ENCODE data around the gene PCP4. TPM values are rescaled to one million over a fixed set of nuclear protein-coding genes. Genes with fewer than 3 reads are reported as not detected.

The PCP4 gene
- total and polyA plus RNA-seq, 10 of the 15 experiments (the other 5 are each of a cell fraction or from before 2014, with no cell fraction given): not detected

DNA sequence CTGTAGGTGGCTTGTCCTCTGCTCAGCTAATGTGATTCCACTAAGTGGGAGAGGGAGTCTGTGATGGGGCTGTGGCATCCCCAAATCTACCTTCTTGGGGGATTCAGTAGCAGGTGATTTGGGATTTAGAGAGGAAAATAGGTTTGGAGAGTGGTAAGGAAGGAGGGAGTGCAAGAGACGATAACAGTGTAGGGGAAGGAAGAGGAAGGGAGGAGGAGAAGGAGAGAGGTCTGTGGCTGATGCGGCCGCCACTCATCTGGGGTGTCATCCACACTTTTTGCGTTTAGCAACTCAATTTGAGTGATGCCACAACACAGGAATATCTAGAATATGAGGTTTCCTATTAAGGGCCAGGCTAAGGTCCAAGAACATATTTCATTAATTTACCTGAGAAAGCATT lies 23.8 kb upstream of the PCP4 start:
- H3K9ac ChIP-seq (ENCODE audit: control insufficient read depth, insufficient read depth, low read length): no peak overlapping the region
- H3K4me2 ChIP-seq (ENCODE audit: control insufficient read depth, insufficient read depth): no peak overlapping the region
- TF ChIP-seq TCF7 (IDR thresholded peaks at IDR 0.05; ENCODE audit: borderline replicate concordance) (no peak), SIX5 (IDR thresholded peaks at IDR 0.05; ENCODE audit: low read depth, low read length, severe bottlenecking) (no peak), HCFC1 (IDR thresholded peaks at IDR 0.05; ENCODE audit: low read length) (no peak), TBL1XR1 (IDR thresholded peaks at IDR 0.05; ENCODE audit: low read depth, low read length) (no peak), RELA (IDR thresholded peaks at IDR 0.05; ENCODE audit: borderline replicate concordance, partially characterized antibody) (no peak)
- TF ChIP-seq, protein P1, sequence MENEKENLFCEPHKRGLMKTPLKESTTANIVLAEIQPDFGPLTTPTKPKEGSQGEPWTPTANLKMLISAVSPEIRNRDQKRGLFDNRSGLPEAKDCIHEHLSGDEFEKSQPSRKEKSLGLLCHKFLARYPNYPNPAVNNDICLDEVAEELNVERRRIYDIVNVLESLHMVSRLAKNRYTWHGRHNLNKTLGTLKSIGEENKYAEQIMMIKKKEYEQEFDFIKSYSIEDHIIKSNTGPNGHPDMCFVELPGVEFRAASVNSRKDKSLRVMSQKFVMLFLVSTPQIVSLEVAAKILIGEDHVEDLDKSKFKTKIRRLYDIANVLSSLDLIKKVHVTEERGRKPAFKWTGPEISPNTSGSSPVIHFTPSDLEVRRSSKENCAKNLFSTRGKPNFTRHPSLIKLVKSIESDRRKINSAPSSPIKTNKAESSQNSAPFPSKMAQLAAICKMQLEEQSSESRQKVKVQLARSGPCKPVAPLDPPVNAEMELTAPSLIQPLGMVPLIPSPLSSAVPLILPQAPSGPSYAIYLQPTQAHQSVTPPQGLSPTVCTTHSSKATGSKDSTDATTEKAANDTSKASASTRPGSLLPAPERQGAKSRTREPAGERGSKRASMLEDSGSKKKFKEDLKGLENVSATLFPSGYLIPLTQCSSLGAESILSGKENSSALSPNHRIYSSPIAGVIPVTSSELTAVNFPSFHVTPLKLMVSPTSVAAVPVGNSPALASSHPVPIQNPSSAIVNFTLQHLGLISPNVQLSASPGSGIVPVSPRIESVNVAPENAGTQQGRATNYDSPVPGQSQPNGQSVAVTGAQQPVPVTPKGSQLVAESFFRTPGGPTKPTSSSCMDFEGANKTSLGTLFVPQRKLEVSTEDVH (IDR thresholded peaks at IDR 0.05; ENCODE audit: low read depth, partially characterized antibody): no peak
- TF ChIP-seq, protein P2, sequence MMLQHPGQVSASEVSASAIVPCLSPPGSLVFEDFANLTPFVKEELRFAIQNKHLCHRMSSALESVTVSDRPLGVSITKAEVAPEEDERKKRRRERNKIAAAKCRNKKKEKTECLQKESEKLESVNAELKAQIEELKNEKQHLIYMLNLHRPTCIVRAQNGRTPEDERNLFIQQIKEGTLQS (IDR thresholded peaks at IDR 0.05; ENCODE audit: borderline replicate concordance, extremely low read depth, low read depth, low read length): no peak
- H3K27me3 ChIP-seq (replicated peaks in 1 of 2; ENCODE audit: control insufficient read depth in 2 of 2, insufficient read depth in 2 of 2, low read length in 1 of 2): no peaks in the 10 kb centered on the region
- BruUV-seq (replicated peaks): no TSS peak
- WGBS (ENCODE audit: insufficient coverage, insufficient replicate concordance, low lambda C conversion rate, missing lambda C conversion rate): 49% methylated on average over 4 of the region's 4 CpGs
- no peaks in the 10 kb centered on the region for H4K20me1 ChIP-seq (ENCODE audit: control insufficient read depth, insufficient read depth)
- H3K79me2 ChIP-seq (ENCODE audit: control insufficient read depth, insufficient read depth, low read length): no peaks in the 10 kb centered on the region
- H3K9me3 ChIP-seq (replicated peaks; ENCODE audit: control insufficient read depth, insufficient read depth, low read length): no peaks in the 10 kb centered on the region; the same call in 2 of the 3 replicates
- DNase-seq (ENCODE audit: low read depth, low spot score) (no peak), ATAC-seq (no peak), FAIRE-seq (no peak)
- SMC1A ChIA-PET (ENCODE audit: uncharacterized antibody, unreplicated experiment): no interaction called here
- RAD21 ChIA-PET (ENCODE audit: unreplicated experiment): no interaction called here
- H2AFZ ChIP-seq (ENCODE audit: control insufficient read depth, low read depth, low read length): no peak overlapping the region
- H3K4me1 ChIP-seq (ENCODE audit: control insufficient read depth, insufficient read depth, low read length): no peaks in the 10 kb centered on the region
- POLR2A ChIA-PET: no interaction called here
- H3K27ac ChIP-seq (ENCODE audit: control insufficient read depth, insufficient read depth): no peak overlapping the region
- H3K4me3 ChIP-seq: no peak overlapping the region
- in situ Hi-C loops (cut with MboI): no loop called here
- intact Hi-C loops (cut with micrococcal nuclease; ENCODE audit: unreplicated experiment): no loop called here
- CTCF ChIA-PET: no interaction called here
- H3K36me3 ChIP-seq (ENCODE audit: control insufficient read depth in 2 of 2, insufficient read depth in 2 of 2, low read length in 1 of 2): no peaks in the 10 kb centered on the region
